ENCODE data around the gene MYT1.
"Not testable (repeated sequence)": the region's sequence is repeated elsewhere in the genome, so short reads cannot be mapped to it uniquely, and the experiment has no call there.

The MYT1 gene

DNA sequence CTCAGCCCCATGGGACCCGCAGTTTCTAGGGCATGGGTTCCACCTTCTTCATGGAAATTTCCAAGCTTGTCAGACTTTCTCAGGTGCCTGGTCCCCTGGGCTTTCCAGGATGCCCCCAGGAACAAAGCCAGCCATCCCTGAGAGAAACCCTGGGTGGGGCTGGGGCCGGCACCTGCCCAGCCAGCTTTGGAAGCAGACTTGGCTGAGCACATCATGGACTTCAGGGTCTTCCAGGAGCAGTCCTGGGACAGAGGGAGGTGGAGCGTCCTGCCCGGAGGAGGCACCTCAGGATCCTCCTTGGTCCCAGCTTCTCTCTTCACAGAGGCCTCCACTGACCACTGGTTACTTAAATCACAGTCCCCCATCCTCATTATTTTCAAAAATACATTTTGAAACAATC lies 13.5 kb downstream of the MYT1 start:
- no peak overlapping the region for H3K4me3 ChIP-seq (ENCODE audit: low read depth, low read length)
- TF ChIP-seq, protein P1, sequence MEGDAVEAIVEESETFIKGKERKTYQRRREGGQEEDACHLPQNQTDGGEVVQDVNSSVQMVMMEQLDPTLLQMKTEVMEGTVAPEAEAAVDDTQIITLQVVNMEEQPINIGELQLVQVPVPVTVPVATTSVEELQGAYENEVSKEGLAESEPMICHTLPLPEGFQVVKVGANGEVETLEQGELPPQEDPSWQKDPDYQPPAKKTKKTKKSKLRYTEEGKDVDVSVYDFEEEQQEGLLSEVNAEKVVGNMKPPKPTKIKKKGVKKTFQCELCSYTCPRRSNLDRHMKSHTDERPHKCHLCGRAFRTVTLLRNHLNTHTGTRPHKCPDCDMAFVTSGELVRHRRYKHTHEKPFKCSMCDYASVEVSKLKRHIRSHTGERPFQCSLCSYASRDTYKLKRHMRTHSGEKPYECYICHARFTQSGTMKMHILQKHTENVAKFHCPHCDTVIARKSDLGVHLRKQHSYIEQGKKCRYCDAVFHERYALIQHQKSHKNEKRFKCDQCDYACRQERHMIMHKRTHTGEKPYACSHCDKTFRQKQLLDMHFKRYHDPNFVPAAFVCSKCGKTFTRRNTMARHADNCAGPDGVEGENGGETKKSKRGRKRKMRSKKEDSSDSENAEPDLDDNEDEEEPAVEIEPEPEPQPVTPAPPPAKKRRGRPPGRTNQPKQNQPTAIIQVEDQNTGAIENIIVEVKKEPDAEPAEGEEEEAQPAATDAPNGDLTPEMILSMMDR (IDR thresholded peaks at IDR 0.05; ENCODE audit: low read depth, low read length) = no peak

DNA sequence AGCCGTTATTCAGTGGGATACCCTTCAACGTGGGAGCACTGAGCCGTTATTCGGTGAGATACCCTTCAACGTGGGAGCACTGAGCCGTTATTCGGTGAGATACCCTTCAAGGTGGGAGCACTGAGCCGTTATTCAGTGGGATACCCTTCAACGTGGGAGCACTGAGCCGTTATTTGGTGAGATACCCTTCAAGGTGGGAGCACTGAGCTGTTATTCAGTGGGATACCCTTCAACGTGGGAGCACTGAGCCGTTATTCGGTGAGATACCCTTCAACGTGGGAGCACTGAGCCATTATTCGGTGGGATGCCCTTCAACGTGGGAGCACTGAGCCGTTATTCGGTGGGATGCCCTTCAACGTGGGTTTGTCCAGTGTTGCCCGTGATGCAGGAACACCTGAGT lies 14.7 kb downstream of the MYT1 start:
- H3K4me3 ChIP-seq (ENCODE audit: low read depth, low read length) = not testable (repeated sequence)

DNA sequence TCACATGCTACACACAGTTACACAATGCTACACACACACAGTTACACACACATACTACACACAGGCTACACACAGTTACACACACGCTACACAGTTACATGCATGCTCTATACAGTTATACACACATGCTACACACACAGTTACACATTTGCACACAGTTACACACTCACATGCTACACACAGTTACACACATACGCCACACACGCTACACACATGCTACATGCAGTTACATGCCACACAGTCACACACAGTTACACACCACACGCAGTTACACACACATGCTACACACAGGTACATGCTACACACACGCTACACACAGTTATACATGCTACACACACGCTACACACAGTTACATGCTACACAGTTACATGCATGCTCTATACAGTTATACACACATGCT lies 15.6 kb downstream of the MYT1 start:
- no peak overlapping the region for H3K4me3 ChIP-seq (ENCODE audit: low read depth, low read length)
- TF ChIP-seq, protein P1 (IDR thresholded peaks at IDR 0.05; ENCODE audit: low read depth, low read length) = no peak

DNA sequence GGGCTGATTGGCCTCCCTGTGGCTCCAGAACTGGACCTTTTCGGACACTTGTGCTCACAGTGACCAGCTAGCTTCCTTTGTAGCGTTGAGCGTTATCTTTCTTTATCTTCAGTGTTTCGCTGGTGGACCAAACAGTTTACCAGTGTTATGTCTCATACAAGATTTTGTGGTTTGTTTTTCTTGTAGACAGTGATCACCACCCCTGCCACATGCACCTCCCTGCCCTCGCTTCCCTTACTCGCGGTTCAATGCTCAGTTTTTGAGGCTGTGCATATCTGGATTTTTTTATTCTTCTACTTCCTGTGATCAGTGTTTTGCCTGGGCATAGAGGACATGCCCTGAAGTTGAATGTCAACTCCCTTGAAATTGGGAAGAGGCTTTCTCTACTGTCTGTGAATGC lies 16.4 kb downstream of the MYT1 start:
- TF ChIP-seq, protein P1 (IDR thresholded peaks at IDR 0.05; ENCODE audit: low read depth, low read length) = no peak
- H3K4me3 ChIP-seq (ENCODE audit: low read depth, low read length) = no peak overlapping the region

DNA sequence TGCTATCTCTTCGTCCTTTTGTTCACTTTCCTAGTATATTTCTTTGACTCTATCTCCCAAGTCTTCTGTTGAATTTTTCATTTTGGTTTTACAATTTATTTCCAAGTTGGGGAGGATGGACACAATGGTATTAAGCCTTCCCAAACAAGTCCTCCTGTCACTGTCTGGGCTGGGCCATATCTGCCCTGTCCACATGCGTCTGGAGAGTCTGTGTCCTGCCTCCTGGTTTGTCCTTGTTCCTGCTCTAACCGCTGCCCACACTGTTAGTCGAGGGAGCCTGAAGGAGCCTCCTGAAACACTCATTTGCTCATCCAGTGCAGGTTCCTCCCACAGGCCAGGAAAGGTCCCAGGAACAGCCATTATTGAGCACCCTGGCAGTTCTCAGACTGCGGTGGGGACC lies 17.1 kb downstream of the MYT1 start:
- TF ChIP-seq, protein P1 (IDR thresholded peaks at IDR 0.05; ENCODE audit: low read depth, low read length) = no peak

DNA sequence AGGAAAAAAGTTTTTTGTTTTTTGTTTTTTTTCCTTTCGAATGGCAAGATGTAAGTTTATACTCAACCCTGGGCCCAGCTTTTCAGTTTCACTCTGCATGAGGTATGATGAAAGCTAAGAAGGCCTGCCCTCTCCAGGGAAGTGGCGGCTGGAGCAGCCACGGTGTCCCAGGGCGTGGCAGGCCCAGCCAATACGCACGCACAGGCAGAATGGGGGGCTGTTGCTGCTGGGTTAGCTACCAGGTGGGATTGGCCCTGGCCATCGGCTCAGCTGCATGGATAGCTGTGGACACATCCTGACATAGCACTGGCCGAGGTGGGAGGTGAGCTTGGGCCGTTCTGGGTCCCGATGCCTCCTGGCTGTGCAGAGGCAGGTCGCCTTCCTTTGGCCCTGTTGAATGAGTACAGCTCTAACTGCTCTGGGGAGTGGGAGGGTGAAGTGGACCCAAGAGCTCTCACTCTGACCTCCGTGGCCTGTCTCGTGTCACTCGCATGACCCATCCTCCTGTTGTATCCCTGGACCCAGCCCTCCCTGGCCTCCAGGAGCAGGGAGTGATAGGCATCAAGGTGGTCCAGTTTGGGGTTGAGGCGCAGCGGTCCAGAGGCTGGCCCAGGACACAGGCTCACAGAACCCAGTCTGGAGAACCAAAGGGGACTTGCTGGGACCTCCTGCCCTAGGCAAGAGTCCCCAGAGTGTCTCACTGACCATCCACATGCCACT lies 18.1 kb downstream of the MYT1 start:
- TF ChIP-seq, protein P1 (IDR thresholded peaks at IDR 0.05; ENCODE audit: low read depth, low read length) = no peak
- H3K4me3 ChIP-seq (ENCODE audit: low read depth, low read length) = no peak overlapping the region

More for the DNA sequence above, 17.1 kb downstream of the MYT1 start:
- no peak overlapping the region for H3K4me3 ChIP-seq (ENCODE audit: low read depth, low read length)

DNA sequence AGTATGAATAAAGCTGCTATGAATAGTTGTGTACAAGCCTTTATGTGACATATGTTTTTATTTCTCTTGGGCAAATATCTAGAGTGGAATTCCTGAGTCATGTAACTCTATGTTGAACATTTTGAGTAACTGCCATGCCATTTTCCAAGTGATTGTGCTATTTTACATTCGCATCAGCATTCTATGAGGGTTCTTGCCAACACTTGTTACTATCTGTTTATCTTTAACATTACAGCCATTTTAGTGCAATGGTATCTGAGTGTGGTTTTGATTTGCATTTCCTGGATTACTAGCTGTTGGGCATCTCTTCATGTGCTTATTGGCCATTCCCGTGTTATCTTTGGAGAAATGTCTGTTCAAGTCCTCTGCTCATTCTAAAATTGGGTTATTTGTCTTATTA lies 19.1 kb downstream of the MYT1 start:
- H3K4me3 ChIP-seq (ENCODE audit: low read depth, low read length) = no peak overlapping the region
- TF ChIP-seq, protein P1 (IDR thresholded peaks at IDR 0.05; ENCODE audit: low read depth, low read length) = no peak

DNA sequence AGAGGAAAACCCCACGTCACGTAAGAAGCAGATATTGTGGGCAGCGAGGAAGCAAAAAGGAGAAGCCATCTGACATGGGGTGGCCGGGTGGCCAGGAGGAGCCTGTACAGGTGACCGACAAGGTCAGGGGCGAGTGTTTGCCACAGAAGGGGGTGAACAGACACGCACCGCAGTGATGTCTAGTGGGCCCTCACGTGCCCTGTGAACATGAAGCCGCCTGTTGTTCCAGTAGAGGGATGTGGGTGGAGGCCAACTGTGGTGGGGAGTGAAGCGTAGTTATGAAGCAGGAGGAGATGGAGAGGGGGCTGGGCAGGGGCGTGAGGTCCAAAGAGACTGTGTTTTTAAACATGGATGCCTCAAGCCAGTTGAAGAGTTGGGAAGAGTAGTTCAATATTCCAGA lies 20.5 kb downstream of the MYT1 start:
- no peak overlapping the region for H3K4me3 ChIP-seq (ENCODE audit: low read depth, low read length)
- TF ChIP-seq, protein P1 (IDR thresholded peaks at IDR 0.05; ENCODE audit: low read depth, low read length) = no peak
